NCI-H510A (cell line): Measurements from ENCODE around the gene NCMAP.
A peak's percentile ranks its signal among the peaks of the same experiment; 100 is the strongest.

Experiments
- DNase-seq: peaks from one replicate; lab custom pipeline; 2025; lab: John Stamatoyannopoulos, UW

Gene NCMAP

DNA sequence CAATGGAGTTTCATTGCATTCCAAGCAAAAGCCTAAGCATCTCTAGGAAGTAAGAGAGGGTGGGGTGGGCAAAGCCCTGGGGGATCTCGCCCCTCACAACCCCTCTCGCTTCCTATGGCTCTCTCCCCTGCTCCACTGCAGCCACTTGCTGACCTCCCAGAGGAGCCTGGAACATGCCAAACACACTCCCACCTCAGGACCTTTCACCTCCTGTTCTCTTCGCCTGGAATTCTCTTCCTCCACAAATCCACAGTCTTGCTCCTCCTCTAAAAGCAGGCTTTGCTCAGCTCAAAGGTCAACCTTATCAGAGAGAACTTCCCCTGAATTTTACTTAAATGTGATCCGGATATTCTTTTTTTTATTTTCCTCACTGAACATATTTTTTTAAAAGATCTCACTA, 66.3 kb downstream of the NCMAP start:
- no peak for DNase-seq

DNA sequence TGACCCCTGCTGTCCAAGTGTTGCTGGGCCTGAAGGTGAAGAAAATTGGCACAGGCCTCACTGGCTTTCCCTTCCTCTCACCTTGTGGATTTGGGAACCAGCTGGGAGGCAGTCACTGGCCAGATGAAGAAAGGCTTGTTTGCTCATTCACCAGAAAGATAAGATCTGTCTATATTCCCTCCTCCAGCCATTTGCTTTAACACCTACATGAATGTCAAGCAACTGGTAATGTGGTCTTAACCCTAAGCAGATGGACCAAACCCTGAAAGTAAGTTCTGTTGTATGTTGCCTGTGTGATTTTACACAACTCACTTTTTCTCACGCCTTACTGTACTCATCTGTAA, 76.9 kb downstream of the NCMAP start:
- no peak for DNase-seq

DNA sequence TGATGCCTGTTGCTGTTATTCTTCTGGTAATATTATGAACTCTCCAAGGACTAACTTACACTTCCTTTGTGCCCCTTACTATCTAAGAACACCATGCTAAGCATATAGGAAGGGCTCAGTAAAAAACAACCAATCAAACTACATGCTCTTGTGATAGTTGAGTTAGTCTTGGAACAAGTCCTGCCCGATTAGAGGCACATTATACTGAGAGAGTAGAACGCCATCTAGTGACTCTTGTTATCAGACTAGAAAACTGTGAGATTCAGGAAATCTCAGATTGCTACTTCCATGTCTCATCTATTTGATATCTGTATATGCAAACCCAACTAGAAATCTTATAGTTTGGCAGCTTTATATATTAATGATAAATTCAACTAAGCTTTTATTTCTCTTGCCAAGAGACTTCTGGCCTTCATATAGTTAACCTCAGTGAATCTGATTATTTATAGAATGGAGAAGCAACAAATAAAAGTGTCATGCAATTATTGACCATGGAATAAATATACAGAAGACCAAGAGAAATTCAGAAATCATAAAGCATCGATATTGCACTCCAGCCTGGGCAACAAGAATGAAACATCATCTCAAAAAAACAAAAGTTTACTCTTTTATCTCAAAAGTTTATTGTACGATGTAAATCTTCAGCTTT, 79.4 kb downstream of the NCMAP start:
- peak; percentile 29 for DNase-seq

DNA sequence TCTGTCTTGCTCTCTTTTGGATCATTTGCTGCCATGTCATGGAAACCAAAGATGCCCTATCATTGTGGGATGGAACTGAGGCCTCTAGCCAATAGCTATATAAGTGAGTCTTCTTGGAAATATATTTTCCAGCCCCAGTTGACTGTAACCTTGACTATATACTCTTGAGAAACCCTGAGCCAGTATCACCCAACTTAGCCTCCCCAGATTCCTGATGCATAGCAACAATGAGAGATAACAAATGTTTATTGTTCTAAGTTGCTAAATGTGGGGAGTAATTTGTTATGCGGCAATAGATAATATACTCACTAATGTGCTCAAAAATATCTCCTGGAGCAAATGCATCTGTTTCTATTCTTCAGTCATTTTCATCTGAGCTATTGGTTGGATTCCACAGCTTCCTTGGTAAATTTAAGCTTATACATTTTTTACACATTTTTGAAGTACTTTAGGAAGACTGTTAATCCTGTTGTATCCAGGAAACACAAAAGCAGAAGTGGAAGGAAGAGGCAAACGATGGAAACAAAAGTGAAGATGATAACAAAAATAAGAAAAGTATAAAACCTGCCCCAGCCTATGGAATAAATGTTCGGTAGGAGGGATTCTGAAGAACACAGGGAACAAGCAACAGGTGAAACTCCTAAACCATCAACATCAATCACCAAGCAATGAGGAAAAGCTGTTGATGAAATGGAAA, 80.9 kb downstream of the NCMAP start:
- DNase-seq, result no peak

DNA sequence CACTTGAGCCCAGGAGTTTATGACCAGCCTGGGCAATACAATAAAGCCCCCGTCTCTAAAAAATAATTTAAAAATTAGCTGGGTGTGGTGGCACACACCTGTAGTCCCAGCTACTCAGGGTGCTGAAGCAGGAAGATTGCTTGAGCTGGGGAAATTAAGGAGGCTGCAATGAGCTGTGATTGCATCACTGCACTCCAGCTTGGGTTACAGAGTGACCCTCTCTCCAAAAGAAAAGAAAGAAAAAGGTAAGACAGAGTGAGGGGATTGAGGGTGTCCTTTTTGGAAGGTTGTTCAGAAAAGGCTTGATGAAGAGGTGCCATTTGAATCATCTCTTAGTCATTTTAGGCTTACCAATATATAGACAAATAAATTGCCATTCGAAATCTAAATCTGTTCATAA, 83.2 kb downstream of the NCMAP start:
- no peak for DNase-seq

DNA sequence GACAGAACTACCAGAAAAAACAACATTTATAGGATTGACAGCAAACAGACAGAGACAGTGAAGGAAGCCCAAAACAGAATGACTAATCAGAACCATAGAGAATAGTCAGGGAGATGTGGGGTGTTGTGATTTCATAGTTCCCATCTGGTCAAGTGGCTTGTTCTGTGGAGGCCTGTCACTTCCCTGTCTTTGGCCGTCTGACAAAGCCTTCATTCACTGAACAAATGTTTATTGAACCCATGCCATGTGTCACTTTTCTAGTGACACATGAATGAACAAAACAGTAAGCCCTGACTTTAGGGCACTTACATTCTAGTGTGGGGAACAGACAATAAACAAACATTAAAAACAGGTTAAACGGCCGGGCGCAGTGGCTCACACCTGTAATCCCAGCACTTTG, 84.0 kb downstream of the NCMAP start:
- no peak for DNase-seq

DNA sequence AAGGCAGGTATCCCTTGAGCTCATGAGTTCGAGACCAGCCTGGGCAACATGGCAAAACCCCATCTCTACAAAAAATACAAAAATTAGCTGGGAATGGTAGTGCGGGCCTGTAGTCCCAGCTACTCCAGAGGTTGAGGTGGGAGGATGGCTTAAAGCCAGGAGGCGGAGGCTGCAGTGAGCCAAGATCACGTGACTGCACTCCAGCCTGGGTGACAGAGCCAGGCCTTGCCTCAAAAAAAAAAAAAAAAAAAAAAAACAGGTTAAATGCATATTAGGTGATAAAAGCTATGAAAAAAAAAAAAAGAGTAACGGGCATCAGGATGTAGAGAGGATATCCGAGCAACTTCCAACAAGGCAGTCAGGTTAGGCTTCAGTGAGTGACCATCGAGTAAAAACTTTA, 84.4 kb downstream of the NCMAP start:
- no peak for DNase-seq

DNA sequence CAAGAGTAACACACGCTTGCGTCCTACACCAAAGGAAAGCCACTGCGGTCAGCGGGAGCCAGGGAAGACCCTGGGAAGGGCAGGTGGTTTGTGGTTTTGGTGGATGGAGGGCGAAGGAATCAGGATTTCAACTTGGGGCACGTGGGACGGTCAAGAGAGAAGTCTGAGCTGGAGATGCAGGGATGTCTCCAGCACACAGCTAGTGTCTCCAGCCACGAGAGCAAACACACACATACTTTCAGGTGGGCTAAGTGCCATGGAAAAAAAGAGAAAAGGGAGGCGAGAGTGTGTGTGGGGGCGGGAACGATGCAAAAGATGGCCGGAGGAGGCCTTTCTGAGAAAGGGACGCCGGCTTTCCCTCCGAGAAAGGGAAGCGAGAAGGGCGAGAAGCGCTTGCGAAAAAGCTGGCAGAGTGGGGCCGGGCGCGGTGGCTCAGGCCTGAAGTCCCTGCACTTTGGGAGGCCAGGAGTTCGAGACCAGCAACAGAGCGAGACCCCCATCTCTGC, 85.8 kb downstream of the NCMAP start:
- DNase-seq, result no peak

DNA sequence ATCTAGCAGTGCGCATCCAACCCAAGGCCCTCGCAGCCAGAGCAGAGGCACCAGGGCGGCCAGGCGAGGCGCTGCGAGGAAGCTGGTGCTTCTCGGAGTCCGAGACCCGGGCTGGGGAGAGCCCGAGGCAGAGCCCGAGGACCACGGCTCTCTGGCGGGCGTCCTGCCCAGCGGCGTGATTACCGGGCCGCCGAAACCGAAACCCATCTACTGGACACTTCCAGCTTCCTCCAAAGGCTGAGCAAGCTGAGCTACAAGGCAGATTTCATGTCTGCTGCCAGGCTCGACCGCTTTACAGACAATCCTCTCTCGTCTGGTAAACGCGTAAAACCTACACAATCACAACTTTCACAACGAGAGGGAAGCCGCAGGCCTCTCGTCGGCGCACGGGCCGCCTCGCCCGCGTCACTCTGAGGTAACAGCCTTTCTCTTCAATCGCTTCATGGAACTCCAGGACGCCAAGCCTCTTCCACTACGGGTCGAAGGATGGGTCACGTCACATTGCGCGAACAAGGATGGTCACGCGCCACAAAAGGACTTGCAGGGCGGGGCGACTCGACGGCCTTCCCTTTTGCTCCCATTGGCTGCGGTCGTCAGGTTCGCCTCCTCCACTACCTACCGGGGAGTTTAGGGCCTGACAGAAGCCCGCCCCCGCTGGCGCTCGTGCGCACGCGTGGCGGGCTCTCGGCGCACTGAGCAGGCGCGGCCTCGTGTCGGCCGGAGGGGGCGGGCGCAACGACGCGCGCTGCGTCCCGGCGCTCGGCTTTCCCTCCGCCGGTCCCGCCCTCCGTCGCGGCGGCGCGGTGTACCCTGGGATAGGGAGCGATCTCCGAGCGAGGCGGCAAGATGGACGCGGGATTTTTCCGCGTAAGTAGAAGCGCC, 86.8 kb downstream of the NCMAP start, which contains the start of gene SRRM1:
TSS of gene SRRM1 (plus strand) at position 822 of the 882 bp plus-strand sequence. CDS start at position 847, 25 bp downstream.
- peak; percentile 98 for DNase-seq

DNA sequence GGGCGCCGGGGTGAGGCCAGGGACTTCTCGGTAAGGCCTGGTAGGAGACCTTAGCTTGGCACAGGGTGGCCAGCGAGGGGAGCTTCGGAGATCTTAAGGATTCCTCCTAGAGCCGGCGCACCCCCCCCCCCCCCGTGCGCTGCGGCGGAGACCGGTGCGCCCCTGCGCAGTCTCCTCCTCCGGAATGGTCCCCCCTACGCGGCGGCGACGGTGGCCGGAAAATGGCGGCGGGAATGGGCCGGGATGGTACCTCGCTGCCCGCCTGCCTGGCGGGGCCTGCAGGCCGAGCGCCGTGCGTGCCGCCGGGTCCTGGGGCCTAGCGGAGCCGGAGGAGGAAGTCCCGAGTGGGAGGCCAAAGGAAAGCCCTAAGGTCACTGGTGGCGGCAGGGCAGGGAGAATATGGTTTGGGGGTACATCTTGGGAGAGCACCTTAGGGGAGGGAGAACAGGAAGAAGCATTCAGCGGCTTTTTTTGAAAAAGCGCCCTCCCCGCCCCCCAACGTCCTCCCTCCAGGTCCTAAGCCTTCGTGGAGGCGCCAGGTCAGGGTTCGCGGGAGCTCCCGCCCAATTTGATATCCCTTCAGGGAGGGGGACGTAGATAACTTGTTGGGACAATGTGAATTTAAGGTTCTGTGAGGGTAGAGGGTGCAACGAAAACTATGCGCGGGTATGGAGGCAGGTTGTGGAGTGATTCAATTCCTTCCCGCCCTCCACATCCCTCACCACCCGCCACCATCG, 87.6 kb downstream of the NCMAP start:
- DNase-seq, result no peak

DNA sequence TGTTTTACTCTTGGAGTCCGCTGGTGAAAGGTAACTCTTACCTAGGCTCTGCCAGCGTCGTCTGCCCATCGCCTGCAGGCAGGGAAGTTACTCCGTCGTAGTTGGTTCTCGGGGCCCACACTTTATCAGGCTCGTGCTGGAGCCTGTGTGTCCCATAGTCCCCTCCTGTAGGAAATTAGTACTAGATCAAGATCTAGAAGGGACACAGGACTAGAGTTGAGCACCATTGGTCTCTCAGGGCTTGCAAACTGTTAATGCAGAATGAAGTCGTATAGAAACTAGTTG, 88.2 kb downstream of the NCMAP start:
- no peak for DNase-seq

DNA sequence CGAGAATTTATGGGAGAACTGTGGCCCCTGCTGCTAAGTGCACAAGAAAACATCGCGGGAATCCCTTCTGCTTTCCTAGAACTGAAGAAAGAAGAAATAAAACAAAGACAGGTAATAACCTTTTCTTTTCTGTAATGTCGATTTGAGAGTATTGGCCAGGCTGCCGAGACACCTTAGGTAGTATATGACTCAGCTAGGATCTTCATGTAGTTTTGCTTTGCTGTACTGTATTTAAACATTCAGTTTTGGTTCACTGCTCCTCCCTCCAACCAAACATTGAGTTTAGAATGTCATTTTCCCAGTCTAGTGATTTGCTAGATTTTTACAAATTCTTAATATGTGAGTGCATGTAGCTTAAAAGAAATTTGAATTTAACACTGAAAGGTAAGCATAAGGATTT, 93.0 kb downstream of the NCMAP start:
- no peak for DNase-seq

DNA sequence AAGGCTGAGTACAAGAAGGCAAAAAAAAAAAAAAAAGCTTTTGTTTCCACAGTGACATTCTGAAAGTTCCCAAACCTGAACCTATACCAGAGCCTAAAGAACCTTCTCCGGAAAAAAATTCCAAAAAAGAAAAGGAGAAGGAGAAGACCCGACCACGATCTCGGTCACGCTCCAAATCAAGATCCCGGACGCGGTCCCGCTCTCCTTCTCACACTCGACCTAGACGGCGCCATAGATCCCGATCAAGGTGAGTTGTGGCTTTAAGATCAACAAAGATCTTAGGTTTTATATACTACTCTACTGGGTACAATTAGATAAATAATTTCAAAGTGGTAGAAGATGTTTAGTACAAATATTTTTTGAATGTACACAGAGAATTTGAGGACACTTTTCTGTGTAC, 96.5 kb downstream of the NCMAP start:
- no peak for DNase-seq

DNA sequence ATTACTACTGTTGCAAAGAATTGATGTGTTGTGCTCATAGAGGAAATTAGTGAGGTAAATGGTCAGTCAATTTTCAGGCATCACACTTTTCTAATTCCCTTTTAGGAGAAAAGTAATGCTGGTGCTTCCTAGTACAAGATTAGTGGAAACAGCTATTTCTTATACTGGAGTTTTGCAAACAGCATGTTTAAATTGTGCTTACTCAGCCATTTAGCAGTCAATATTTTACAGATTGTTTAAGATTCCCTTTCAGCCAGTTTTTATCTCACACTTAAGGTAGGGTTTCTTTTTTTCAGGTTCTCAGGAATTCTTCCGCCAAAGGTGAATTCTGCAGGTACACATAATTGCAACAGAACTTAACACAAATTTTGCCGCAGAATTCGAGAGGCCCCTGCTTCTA, 98.1 kb downstream of the NCMAP start:
- no peak for DNase-seq

DNA sequence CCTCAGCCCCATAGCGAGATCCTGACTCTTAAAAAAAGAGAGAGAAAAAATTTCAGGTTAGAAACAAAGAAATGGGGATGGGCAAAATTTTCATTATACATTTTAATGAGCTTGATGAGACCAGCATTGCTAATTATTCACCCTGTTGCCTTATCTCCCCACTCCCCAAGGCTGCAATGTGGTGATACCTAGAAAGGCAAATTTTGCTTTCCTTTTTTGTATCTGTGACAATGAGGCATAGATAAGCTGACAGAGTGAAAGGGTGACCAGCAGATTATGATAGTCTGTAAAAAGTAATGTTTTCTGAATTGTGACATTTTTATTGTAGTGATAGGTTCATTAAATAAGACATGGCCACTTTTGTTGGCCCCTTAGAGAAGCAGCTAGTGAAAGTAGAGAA, 100.2 kb downstream of the NCMAP start:
- no peak for DNase-seq

DNA sequence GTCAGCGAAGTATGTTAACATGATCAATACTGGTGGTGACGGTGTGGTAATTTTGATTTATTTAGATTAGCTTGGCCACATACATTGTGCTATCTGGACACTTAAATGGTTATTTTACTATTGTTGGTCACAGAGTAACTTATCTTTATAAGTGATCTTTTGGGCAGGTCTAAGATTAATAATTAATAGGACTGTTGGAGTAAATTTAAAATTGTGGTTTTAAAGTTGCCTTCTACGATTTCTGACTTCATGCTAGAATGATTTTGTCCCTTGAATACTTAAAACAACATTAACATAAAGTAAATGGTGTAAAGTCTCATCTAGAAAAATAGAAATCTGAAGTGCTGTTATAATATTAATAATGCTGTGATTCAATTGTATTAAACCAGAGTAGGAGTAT, 101.9 kb downstream of the NCMAP start:
- no peak for DNase-seq
